SHP77 (cell line): ENCODE results near the gene PSMA2.
"Not testable (repeated sequence)": the region's sequence is repeated elsewhere in the genome, so short reads cannot be mapped to it uniquely, and the experiment has no call there.

Experiments used
- DNase-seq, 2 experiments: peaks; one replicate each; lab custom pipeline; 2025; lab: John Stamatoyannopoulos, UW

The PSMA2 gene

DNA sequence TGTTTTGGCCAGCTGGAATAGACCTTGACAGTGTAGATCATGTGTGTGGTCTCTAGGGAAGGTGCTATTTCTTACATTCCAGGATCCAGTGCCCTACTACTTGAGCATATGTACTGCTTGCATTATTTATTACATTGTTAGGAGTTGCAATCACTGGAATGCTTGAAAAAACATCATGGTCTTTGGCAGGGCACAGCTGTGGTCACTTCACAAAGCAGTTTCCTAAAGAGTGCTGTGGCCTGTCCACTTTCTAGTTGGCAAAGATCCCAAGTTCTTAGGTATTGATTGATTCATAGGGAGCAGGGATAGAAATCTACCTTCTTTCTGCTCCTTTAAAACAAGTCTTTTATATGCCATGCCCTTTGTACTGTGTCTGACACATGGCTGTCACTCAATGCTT is 24.7 kb downstream of the PSMA2 start:
- no peak for DNase-seq

DNA sequence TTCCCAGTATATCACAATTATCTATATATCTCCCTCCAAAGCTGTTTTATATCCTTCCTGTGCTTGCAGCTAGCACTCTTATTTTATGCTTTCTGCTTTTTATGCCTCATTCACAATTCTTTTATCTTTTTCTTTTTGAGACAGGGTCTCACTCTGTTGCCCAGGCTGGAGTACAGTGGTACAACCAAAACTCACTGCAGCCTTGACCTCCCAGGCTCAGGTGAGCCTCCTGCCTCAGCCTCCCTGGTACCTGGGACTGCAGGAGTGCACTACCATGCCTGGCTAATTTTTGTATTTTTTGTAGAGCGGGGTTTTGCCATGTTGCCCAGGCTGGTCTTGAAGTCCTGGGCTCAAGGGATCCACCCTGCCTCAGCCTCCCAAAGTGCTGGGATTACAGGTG is 25.8 kb downstream of the PSMA2 start:
- DNase-seq = no peak

DNA sequence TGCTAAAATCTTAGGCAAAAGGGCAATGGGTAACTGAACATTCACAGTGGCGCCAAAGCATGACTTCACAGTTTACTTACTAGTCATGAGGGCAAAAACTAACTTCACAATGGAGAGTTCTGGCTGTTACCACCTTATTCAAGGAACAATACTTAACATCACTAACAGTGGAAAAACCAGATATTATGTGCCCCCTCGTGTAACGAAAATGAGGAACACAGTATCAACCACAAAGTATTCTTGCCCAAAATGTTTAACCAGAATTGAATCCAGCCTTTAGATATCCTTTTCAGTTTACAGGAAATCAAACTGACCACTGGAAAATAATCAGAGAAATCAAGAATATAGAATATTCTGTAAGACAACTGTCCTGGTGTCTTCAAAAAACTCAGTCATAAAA is 29.6 kb downstream of the PSMA2 start:
- no peak for DNase-seq

DNA sequence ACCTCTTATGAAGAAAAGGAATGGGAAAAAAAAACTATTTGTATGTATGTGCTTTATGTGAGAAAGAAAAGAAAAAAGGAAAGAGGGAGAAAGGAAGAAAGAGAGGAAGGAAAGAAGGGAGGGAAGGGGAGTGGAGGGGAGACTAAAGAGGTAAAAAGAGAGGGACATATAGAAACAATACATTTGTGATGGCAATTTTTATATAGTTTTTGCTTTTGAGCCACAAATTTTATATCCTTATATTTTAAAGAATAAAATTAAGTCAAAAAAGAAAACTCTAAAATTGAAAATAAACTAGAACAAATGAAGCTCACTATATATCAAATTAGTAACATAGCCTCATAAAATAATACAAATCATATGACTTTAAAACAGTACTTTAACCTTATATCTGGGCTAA is 31.1 kb downstream of the PSMA2 start:
- no peak for DNase-seq

DNA sequence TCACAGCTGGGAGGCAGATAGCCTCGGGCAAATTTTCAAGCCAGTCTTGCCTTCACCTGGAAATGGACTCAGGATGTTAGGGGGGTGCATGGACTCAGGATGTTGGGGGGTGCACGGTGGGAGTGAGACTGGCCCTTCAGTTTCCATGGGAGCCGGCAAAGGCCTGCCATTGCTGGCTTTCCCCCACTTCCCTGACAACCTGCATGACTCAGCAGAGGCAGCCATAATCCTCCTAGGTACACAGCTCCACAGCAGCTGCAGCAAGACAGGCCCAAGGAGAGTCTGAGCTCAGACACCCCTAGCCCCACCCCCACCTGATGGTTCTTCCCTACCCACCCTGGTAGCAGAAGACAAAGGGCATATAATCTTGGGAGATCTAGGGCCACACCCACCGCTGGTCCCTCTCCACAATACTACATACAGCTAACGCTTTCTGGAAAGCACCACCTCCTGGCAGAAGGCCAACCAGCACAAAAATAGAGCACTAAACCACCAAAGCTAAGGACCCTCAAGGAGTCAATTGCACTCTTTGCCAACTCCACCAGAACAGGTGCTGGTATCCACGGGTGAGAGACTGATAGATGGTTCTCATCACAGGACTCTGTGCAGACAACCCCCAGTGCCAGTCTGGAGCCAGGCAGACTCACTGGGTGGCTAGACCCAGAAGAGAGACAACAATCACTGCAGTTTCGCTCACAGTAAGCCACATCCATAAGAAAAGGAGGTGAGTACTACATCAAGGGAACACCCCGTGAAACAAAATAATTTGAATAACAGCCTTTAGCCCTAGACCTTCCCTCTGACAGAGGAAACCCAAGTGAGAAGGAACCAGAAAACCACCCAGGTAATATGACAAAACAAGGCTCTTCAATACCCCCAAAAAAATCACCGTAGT is 38.4 kb downstream of the PSMA2 start:
- DNase-seq = peak; percentile 30 to 38

DNA sequence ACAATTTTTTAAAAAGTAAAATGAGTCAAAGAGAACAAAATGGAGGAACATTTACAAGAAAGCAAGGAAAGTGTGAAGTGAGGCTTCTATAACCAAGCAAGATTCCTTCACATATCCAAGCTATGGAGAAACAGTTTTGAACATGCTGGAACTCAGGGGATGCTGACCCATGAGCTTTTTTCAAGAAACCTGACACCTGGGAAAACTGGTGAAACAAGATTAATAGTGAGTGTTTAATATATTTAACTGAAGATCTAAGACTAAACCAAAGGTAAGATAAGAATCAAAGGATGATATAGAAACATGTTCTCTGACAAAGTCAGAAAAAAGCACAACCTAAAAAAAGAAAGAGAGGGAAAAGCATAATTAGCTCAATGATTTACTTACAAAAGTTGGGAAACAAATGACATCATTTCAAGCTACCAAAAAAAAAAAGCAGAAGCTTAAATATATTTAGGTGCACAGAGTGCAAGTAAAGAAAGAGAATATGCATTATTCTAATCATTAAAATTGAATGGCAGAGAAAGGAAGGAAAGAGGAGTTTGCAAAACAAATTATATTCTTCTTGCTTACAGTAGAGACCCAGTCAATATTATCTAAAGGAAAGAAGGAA is 45.0 kb downstream of the PSMA2 start:
- no peak for DNase-seq

DNA sequence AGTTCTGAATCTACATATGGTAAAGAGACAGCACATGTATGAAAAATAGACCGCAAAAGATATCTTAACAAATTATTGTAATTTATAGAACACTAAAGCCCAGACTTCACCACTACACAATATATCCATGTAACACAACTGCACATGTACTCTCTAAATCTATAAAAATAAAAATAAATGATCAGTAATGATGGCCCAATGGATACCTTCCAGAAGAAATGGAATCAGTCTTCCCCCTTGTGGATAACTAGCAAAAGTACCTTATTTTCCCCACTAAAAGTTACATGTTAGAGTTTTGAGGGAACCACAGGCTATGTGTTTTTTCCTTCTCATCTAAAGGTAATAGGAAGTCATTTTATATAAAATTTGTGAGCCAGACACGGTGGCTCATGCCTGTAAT is 45.8 kb downstream of the PSMA2 start:
- DNase-seq = peak in 1 of 2 experiments; percentile 2

DNA sequence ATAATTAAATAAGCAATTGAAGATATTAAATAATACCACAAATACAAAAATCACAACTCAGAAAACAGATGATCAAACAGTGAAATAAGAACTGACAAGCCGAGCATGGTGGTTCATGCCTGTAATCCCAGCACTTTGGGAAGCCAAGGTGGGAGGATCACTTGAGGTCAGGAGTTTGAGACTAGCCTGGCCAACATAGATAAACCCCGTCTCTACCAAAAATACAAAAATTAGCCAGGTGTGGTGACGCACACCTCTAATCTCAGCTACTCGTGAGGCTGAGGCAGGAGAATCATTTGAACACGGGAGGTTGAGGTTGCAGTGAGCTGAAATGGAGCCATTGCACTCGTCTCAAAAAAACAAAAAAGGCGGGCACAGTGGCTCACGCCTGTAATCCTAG is 46.8 kb downstream of the PSMA2 start:
- DNase-seq = not testable (repeated sequence)

DNA sequence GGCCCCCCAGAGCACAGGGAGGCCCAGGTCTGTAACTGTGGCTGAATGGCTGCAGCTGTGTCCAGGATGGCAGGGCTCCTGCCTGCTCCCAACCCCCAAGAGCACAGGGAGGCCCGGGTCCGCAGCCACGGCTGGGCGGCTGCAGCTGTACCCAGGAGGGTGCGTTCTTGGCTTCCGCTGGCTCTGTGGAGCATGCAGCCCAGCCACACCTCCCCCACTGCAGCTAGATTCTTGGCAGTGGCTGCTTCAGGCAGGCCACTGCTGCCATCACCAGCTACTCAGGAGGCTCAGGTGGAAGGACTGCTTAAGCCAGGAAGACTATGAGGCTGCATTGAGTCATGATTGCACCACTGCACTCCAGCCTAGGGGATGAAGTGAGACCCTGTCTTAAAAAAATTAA is 48.0 kb downstream of the PSMA2 start:
- DNase-seq = peak; percentile 80 to 92

DNA sequence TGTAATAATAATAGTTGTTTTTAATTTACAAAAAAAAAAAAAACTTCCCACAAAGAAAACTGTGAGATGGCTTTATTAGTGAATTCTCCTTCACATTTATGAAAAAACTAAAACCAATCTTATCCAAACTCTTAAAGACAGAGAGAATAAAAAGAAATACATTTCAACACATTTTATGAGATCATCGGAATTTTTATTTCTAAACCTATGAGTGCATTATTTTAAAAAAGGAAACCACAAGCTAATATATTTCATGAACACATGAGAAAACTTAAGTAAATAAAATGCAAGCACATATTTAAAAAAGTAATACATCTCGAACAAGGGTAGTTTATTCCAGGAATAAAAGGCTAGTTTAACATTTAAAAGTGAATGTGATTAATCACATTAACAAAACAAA is 51.6 kb downstream of the PSMA2 start:
- no peak for DNase-seq

DNA sequence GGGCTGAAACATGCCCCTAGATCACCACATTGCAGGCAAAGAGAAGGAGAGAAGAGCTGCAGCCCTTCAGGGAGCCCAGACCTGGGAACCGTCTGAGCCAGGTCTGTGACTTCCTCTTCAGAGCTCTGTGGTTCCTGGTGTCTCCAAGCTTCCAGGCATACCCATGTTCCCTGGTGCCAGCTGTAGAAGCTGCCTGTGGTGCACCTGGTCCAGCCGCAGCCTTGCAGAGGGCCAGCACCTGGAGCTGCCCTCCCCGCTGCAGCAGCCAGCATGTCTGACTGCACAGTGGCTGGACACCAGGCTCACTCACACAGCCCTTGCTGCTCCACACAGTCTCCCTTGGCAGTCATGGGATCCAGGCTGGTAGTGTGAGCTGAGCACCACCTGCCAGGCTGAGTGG is 53.7 kb downstream of the PSMA2 start:
- DNase-seq = peak; percentile 82 to 85

DNA sequence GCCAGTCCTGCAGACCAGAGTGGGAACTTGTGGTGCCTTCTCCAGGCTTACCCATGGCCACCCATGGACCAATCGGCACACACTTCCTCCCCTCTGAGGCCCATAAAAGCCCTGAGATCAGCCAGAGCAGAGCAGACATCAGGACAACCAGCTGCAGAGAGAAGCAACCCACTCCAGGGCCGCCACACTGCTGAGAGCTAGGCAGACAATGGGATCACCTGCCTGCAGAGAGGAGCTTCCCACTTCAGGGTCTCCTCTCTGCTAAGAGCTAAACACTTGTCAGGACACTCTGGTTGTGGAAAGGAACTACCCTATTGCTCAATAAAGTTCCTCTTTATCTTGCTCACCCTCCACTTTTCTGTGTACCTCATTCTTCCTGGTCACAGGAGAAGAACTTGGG is 54.1 kb downstream of the PSMA2 start:
- peak; percentile 85 to 89 for DNase-seq

DNA sequence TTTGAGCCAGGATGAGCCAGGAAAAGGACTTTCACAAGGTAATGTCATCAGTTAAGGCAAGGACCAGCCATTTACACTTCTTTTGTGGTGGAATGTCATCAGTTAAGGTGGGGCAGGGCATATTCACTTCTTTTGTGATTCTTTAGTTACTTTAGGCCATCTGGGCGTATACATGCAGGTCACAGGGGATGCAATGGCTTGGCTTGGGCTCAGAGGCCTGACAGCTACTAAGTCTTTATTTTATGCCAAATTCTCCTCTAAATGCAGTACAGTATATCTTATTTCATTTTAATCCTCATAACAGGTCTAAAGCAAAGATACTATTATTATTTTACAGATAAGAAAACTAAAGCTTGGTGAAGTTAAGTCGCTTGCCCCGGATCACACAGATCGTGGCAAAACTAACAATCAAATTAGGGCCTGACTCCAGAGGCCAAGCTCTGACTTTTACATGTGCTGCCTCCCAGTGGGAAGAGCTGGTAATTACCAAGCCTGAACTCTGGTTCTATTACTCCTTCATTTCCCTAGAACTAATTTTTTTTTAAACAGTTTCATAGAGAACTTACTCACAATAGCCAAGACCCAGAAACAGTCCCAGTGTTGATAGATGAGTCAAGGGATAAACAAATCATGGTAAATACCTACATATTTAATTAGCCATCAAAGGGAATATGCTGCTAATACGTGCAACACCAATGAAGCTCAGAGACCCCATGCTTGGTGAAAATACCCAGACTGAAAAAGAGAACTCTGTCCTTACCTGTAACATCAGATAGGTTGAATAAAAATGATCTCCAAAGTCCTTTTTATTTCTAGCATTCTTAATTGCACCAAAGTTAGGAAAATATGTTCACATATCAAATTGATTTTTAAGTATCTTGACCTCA is 55.5 kb downstream of the PSMA2 start:
- DNase-seq = peak; percentile 48 to 74

DNA sequence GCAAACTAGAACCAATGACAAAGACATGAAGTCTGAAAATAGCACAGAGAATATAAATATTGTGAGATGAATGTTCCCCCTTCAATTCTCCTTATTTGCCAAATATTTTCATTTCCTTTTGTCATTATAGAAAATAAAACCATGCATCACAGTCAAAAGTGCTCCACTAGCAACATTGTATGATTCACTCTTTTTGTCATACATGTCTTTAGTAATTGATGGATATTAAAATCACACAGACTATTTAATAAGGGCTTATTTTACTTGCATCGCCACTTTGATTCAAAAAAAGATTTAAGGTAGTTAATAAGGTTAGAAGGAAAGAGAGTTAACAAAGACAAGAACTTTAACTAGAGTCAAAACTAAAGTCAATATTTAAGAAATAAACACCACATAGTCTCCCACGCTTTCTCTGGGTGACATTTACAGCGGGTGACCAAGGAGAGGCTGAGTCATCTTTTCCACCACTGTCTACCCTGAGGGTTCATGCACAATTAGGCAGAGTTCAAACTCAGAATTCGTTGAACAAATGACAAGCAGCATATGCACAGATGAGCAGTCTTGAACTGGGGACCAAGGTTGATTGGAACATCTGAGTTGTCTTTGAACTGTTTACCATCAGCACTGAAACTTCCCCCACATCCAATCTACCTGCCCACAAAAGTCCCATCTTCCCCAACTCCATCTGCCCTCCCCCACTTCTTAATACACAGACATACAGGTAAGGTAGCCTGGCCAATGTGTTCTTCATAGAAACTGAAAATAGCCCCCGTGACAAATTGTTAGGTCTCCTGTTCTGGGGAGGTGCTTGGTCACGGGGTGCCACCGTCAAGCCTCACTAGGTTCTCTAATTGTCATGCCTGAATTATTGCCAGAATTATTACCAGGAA is 62.6 kb downstream of the PSMA2 start:
- DNase-seq = peak in 1 of 2 experiments; percentile 14

DNA sequence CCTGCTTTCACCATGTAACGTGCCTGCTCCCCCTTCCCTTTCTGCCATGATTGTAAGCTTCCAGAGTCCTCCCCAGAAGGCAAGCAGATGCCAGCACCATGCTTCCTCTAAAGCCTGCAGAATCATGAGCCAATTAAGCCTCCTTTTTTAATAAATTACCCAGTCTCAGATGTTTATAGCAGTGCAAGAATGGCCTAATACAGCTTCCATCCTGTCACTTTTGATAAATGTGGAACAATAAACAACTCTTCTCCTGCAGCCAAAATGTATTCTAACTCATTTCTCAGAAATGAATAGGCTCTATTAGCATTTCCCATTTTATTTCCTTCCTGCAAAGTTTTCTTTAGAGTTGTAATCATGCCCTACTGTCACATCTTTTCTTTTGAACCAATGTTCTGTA is 63.5 kb downstream of the PSMA2 start:
- DNase-seq = no peak
